ENCODE results near the gene LTBP1.

The LTBP1 gene

DNA sequence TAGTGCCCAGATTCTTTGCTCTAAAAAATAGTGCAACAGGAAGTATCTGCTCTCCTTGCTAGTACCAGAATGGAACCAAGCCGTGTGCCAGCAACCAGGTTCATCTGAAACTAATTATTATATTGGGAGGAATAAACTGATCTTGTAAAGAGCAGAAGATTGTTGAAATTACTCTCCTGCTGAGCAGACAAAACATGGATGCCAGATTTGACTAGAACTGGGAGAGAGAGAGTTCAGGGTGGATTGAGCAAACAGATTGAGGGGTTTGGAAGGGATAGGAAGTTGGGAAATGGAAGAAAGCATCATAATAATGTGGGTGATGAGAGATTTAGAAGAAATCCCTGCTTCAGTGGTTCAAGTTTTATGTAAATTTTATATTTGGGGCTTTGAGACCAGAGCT is 369.6 kb downstream of the LTBP1 start:
- no peak for TF ChIP-seq POLR2AphosphoS5 (IDR thresholded peaks at IDR 0.05; ENCODE audit: low read depth)
- TF ChIP-seq GABPA (IDR thresholded peaks at IDR 0.05; ENCODE audit: low read depth) = no peak
- no peak for TF ChIP-seq CTCF (IDR thresholded peaks at IDR 0.05; ENCODE audit: insufficient read depth, low read length)
- TF ChIP-seq SPI1 (IDR thresholded peaks at IDR 0.05; ENCODE audit: borderline replicate concordance, low read depth) = no peak
- TF ChIP-seq REST (IDR thresholded peaks at IDR 0.05; ENCODE audit: insufficient replicate concordance, low read depth) = no peak
- H3K27me3 ChIP-seq (ENCODE audit: insufficient read depth, poor library complexity, severe bottlenecking) = no peaks in the 10 kb centered on the region
- no peak for DNase-seq (ENCODE audit: low read depth in 1 of 2, low spot score in 1 of 2)
- H3K4me3 ChIP-seq (replicated peaks; ENCODE audit: insufficient read depth, low read length) = no peak overlapping the region
- no peak overlapping the region for H3K27ac ChIP-seq (replicated peaks)

GRCh38 chr2:33317369-33318007 is 370.7 kb downstream of the LTBP1 start:
- no peak for DNase-seq (ENCODE audit: low read depth in 1 of 2, low spot score in 1 of 2)
- no peak overlapping the region for H3K4me3 ChIP-seq (replicated peaks; ENCODE audit: insufficient read depth, low read length)
- TF ChIP-seq POLR2AphosphoS5 (IDR thresholded peaks at IDR 0.05; ENCODE audit: low read depth) = no peak
- no peak for TF ChIP-seq GABPA (IDR thresholded peaks at IDR 0.05; ENCODE audit: low read depth)
- no peak for TF ChIP-seq REST (IDR thresholded peaks at IDR 0.05; ENCODE audit: insufficient replicate concordance, low read depth)
- no peak for TF ChIP-seq CTCF (IDR thresholded peaks at IDR 0.05; ENCODE audit: insufficient read depth, low read length)
- TF ChIP-seq SPI1 (IDR thresholded peaks at IDR 0.05; ENCODE audit: borderline replicate concordance, low read depth) = no peak
- H3K27ac ChIP-seq (replicated peaks) = no peak overlapping the region
- H3K27me3 ChIP-seq (ENCODE audit: insufficient read depth, poor library complexity, severe bottlenecking) = no peaks in the 10 kb centered on the region

- TF ChIP-seq POLR2AphosphoS5 (IDR thresholded peaks at IDR 0.05; ENCODE audit: low read depth) (no peak), SPI1 (IDR thresholded peaks at IDR 0.05; ENCODE audit: borderline replicate concordance, low read depth) (no peak), GABPA (IDR thresholded peaks at IDR 0.05; ENCODE audit: low read depth) (no peak), CTCF (IDR thresholded peaks at IDR 0.05; ENCODE audit: insufficient read depth, low read length) (no peak), REST (IDR thresholded peaks at IDR 0.05; ENCODE audit: insufficient replicate concordance, low read depth) (no peak)
- peaks cover 2% of the 10 kb centered on the region for H3K27me3 ChIP-seq (ENCODE audit: insufficient read depth, poor library complexity, severe bottlenecking)
- no peak for DNase-seq (ENCODE audit: low read depth in 1 of 2, low spot score in 1 of 2)
- H3K4me3 ChIP-seq (replicated peaks; ENCODE audit: insufficient read depth, low read length) = no peak overlapping the region
- no peak overlapping the region for H3K27ac ChIP-seq (replicated peaks)
Observed at GRCh38 chr2:33318456-33318855, 371.7 kb downstream of the LTBP1 start.

All from HL-60 (cell line).